Tibial nerve (tissue), 4 donors: Measurements from ENCODE around the gene RBP4. TPM values are rescaled to one million over a fixed set of nuclear protein-coding genes. Genes with fewer than 3 reads are reported as not detected.

Experiments
- DNase-seq, 2 donors: peaks; one replicate each; pipeline ENCODE4 v3.0.0-alpha.2; 2019; ENCODE audit warnings: low spot score in 2 of 2
- H3K27ac ChIP-seq, 4 donors: fragments of 200-600 bp; sonication (generic) in 3 of 4; one replicate each; pipeline ENCODE4 v1.5.1; 2017 to 2019; ENCODE audit warnings: mild to moderate bottlenecking in 1 of 4
- H3K27me3 ChIP-seq, 2 donors: fragments of 200-600 bp; sonication (generic) in 1 of 2; one replicate each; pipeline versions ENCODE4 v1.5.1 to v1.6.0; 2017 to 2019
- H3K36me3 ChIP-seq, 3 donors: fragments of 200-600 bp; sonication (generic); one replicate each; pipeline ENCODE4 v1.5.1; 2018 to 2019
- H3K4me1 ChIP-seq, 4 donors: fragments of 200-600 bp; sonication (generic) in 3 of 4; one replicate each; pipeline ENCODE4 v1.5.1; 2017 to 2019
- H3K4me3 ChIP-seq, 4 donors: fragments of 200-600 bp; sonication (generic) in 3 of 4; one replicate each; pipeline ENCODE4 v1.5.1; 2017 to 2019; ENCODE audit warnings: mild to moderate bottlenecking in 1 of 4, moderate library complexity in 1 of 4
- H3K9me3 ChIP-seq, 4 donors: fragments of 200-600 bp; sonication (generic) in 3 of 4; one replicate each; pipeline ENCODE4 v1.5.1; 2017 to 2019
- CTCF ChIP-seq, 5 experiments: fragments of 200-600 bp in 3 of 5; fragments of 450-650 bp in 2 of 5; sonication (generic) in 3 of 5; IDR thresholded peaks; one replicate each; pipeline ENCODE4 v1.5.1; 2016 to 2019; ENCODE audit warnings: antibody characterized with exemption in 5 of 5, mild to moderate bottlenecking in 3 of 5, moderate library complexity in 2 of 5
- EP300 ChIP-seq, 2 donors: sonication (generic); formaldehyde crosslinking; IDR thresholded peaks; one replicate each; pipeline ENCODE4 v1.6.1; 2017; ENCODE audit warnings: antibody characterized with exemption in 2 of 2, mild to moderate bottlenecking in 1 of 2
- POLR2A ChIP-seq, 2 donors: fragments of 450-650 bp; IDR thresholded peaks; one replicate each; pipeline ENCODE4 v1.6.1; 2017; ENCODE audit warnings: antibody characterized with exemption in 2 of 2, mild to moderate bottlenecking in 2 of 2, moderate library complexity in 2 of 2
- WGBS, 2 donors: methylation state at CpG; one replicate each; pipeline ENCODE4 v1.1.5; 2018; 5-methylcytosine and 5-hydroxymethylcytosine counted together
- total RNA-seq, 4 donors: library from RNA; depleted of rRNA; stranded (reverse); fragments of >200 nt; gene quantifications; one replicate each; pipeline ENCODE4 v1.1.0, GENCODE V29; 2016

The RBP4 gene
- total RNA-seq, 4 donors from 2014 or later = 92.0 to 127 (median 119) TPM

DNA sequence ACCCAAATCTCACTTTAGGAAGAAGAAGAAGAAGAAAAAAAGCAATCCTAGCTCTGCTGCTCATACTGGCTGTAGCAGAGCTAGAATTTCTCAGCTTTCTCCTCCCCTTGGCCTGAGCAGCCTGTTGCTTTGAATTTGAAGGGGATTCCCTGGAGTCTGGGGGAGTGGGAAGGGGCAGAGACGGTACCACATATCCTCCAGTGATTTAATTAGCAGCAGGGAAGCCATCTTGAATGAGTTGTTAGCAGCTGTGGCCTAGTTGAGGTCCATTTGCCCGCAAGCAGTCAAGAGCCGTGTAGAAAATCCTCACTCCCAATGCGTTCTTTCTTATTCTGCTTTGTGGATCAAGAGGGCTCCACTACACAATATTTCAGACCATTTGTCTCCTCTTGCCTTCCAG lies 27.8 kb upstream of the RBP4 start:
- TF ChIP-seq CTCF (IDR thresholded peaks at IDR 0.05) (no peak), POLR2A (IDR thresholded peaks at IDR 0.05) (no peak), EP300 (IDR thresholded peaks at IDR 0.05) (no peak)
- Histone ChIP-seq H3K4me1 (no peaks in the 10 kb centered on the region), H3K27ac (no peak overlapping the region), H3K9me3 (no peaks in the 10 kb centered on the region), H3K4me3 (no peak overlapping the region), H3K27me3 (no peaks in the 10 kb centered on the region), H3K36me3 (no peaks in the 10 kb centered on the region)
- WGBS, 2 donors = 77 to 90% methylated on average over 4 of the region's 4 CpGs
- no peak for DNase-seq

DNA sequence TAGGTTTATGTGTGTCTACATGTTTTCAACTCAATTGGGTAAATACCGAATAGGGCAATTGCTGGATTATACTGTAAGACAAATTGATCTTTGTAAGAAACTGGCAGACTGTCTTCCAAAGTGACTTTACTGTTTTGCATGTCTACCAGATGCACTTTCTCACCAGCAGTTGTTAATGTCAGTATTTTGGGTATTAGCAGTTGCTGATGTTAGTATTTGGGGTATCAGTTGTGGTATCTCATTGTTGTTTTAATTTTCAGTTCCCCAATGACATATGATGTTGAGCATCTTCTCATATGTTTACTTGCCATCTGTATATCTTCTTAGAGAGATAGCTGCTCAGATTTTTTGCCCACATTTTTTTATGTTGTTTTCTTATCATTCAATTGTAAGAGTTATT lies 21.9 kb upstream of the RBP4 start:
- H3K9me3 ChIP-seq = no peaks in the 10 kb centered on the region
- no peak overlapping the region for H3K4me3 ChIP-seq
- H3K4me1 ChIP-seq = no peaks in the 10 kb centered on the region
- TF ChIP-seq POLR2A (IDR thresholded peaks at IDR 0.05) (no peak), EP300 (IDR thresholded peaks at IDR 0.05) (no peak), CTCF (IDR thresholded peaks at IDR 0.05) (no peak)
- 79 to 86% methylated on average over 1 of the region's 1 CpG for WGBS, 2 donors
- no peak for DNase-seq
- H3K27me3 ChIP-seq = no peaks in the 10 kb centered on the region
- H3K27ac ChIP-seq = no peak overlapping the region
- H3K36me3 ChIP-seq = no peaks in the 10 kb centered on the region

- Histone ChIP-seq H3K27ac (no peak overlapping the region), H3K4me1 (no peaks in the 10 kb centered on the region), H3K4me3 (no peak overlapping the region), H3K36me3 (no peaks in the 10 kb centered on the region), H3K27me3 (no peaks in the 10 kb centered on the region), H3K9me3 (no peaks in the 10 kb centered on the region)
- 77 to 82% methylated on average over 7 of the region's 7 CpGs for WGBS, 2 donors
- no peak for TF ChIP-seq CTCF (IDR thresholded peaks at IDR 0.05)
- no peak for TF ChIP-seq EP300 (IDR thresholded peaks at IDR 0.05)
- no peak for TF ChIP-seq POLR2A (IDR thresholded peaks at IDR 0.05)
- DNase-seq = no peak
Measured at GRCh38 chr10:93620925-93621324, 19.9 kb upstream of the RBP4 start.

- WGBS, 2 donors = 72 to 77% methylated on average over 9 of the region's 9 CpGs
- Histone ChIP-seq H3K4me1 (no peaks in the 10 kb centered on the region), H3K36me3 (no peaks in the 10 kb centered on the region), H3K27me3 (no peaks in the 10 kb centered on the region), H3K9me3 (no peaks in the 10 kb centered on the region), H3K4me3 (no peak overlapping the region), H3K27ac (no peak overlapping the region)
- TF ChIP-seq CTCF (IDR thresholded peaks at IDR 0.05) (no peak), POLR2A (IDR thresholded peaks at IDR 0.05) (no peak), EP300 (IDR thresholded peaks at IDR 0.05) (no peak)
- no peak for DNase-seq
Measured at GRCh38 chr10:93615576-93616235, 14.7 kb upstream of the RBP4 start.

DNA sequence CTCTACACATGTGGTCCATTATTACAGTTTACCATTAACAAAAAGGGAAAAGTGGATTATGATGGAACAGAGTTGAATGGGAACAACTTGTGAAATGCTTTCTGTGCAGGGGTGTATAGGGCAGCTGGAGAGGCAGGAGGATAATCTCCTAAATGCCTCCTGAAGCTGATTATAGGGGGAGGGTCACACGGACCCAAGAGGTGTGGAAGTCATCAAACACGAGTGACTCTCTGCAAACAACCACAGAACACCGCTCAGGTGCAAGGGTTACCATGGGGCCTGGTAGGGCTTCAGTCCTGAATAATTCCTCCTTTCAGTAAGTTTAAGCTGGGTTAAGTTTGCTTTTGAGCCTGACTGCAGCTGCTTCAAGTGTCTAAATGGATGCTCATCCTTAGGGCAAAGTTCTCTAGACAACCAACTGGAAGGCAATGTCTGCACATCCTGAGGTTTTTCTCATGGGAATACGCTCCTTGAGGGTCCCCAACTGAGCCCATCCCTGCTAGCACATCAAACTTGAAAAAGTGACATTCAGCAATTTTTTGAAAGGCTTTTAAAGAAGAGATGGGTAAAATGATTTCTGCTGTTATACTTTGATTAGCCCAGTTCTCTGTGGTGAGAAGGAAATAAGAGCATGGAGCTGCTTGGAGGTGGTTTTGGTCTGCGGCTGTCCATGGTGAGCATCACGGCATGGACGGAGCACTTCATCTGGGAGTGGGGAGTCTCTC lies 13.2 kb upstream of the RBP4 start:
- DNase-seq = no peak
- H3K27ac ChIP-seq = no peak overlapping the region
- H3K36me3 ChIP-seq = no peaks in the 10 kb centered on the region
- H3K9me3 ChIP-seq = no peaks in the 10 kb centered on the region
- H3K4me1 ChIP-seq = no peaks in the 10 kb centered on the region
- H3K27me3 ChIP-seq = no peaks in the 10 kb centered on the region
- WGBS, 2 donors = 80 to 86% methylated on average over 7 of the region's 7 CpGs
- TF ChIP-seq CTCF (IDR thresholded peaks at IDR 0.05) (no peak), POLR2A (IDR thresholded peaks at IDR 0.05) (no peak), EP300 (IDR thresholded peaks at IDR 0.05) (no peak)
- H3K4me3 ChIP-seq = no peak overlapping the region
